Natural killer cell (primary cell): ENCODE results near the gene FUT1. TPM values are rescaled to one million over a fixed set of nuclear protein-coding genes. Genes with fewer than 3 reads are reported as not detected.

Source experiments
- ATAC-seq, 3 donors: fragments of 150-1000 bp in 2 of 3; fragments of 200-7000 bp in 1 of 3; cut with Tn5 transposase; 1 replicate in 1 of 3; 2 replicates in 2 of 3; pipeline ENCODE4 v1.10.0; 2021; ENCODE audit warnings: mild to moderate bottlenecking in 2 of 3, moderate library complexity in 2 of 3
- DNase-seq, 2 donors: peaks; one replicate each; pipeline versions ENCODE4 v3.0.0 to v3.0.0-alpha.2; 2013 to 2021; ENCODE audit warnings: mixed read lengths in 1 of 2
- H3K27ac ChIP-seq: one replicate; pipeline ENCODE4 v1.5.1; 2013; ENCODE audit warnings: mild to moderate bottlenecking, low read length
- H3K27me3 ChIP-seq: one replicate; pipeline ENCODE4 v1.6.1; 2013; ENCODE audit warnings: low read length; ENCODE audit not compliant: control insufficient read depth, insufficient read depth
- H3K36me3 ChIP-seq: one replicate; pipeline ENCODE4 v1.6.1; 2013; ENCODE audit warnings: low read length; ENCODE audit not compliant: control insufficient read depth, insufficient read depth
- H3K4me1 ChIP-seq: one replicate; pipeline ENCODE4 v1.6.1; 2013; ENCODE audit warnings: low read length; ENCODE audit not compliant: control insufficient read depth, insufficient read depth
- H3K4me3 ChIP-seq: one replicate; pipeline ENCODE4 v1.5.1; 2013; ENCODE audit warnings: low read length
- H3K9me3 ChIP-seq: one replicate; pipeline ENCODE4 v1.6.1; 2013; ENCODE audit warnings: low read length; ENCODE audit not compliant: control insufficient read depth, insufficient read depth
- H3K27ac Mint-ChIP-seq, 2 donors: one replicate each; pipeline ENCODE4 v1.8.0; 2022; ENCODE audit warnings: mild to moderate bottlenecking in 2 of 2, mixed read lengths in 2 of 2, moderate library complexity in 1 of 2
- H3K27me3 Mint-ChIP-seq, 2 donors: one replicate each; pipeline ENCODE4 v1.8.0; 2022; ENCODE audit warnings: low read depth in 2 of 2, mixed read lengths in 2 of 2
- H3K36me3 Mint-ChIP-seq: one replicate; pipeline ENCODE4 v1.8.0; 2022; ENCODE audit warnings: mixed read lengths
- H3K4me1 Mint-ChIP-seq, 2 donors: one replicate each; pipeline ENCODE4 v1.8.0; 2022; ENCODE audit warnings: mixed read lengths in 2 of 2
- H3K4me3 Mint-ChIP-seq: one replicate; pipeline ENCODE4 v1.8.0; 2022; ENCODE audit warnings: mild to moderate bottlenecking, moderate library complexity, mixed read lengths
- H3K9me3 Mint-ChIP-seq, 2 donors: one replicate each; pipeline ENCODE4 v1.8.0; 2022; ENCODE audit warnings: mixed read lengths in 2 of 2
- WGBS: methylation state at CpG from one replicate; pipeline ENCODE4 v1.1.7; 2013; ENCODE audit warnings: missing lambda C conversion rate; ENCODE audit not compliant: insufficient coverage; 5-methylcytosine and 5-hydroxymethylcytosine counted together
- intact Hi-C: fragments of 100-400 bp; cut with micrococcal nuclease; formaldehyde crosslinking; loops from one replicate; pipeline ENCODE4 v1.14.2; 2022
- total RNA-seq, 4 donors: library from RNA; stranded (reverse); fragments of 120-200 nt in 1 of 4; gene quantifications; one replicate each; pipeline versions ENCODE4 v1.2.3 to v1.2.4, GENCODE V29; 2013 to 2022
- TF ChIP-seq, protein P1 (sequence below): fragments of 200-600 bp; IDR thresholded peaks from one replicate; pipeline ENCODE4 v1.8.0; 2022; ENCODE audit warnings: antibody characterized with exemption

Gene FUT1
- under 1 TPM in 1 of 3 donors, not detected in 2; 0.18 TPM for total RNA-seq
- total RNA-seq (2013) = 0.25 TPM

DNA sequence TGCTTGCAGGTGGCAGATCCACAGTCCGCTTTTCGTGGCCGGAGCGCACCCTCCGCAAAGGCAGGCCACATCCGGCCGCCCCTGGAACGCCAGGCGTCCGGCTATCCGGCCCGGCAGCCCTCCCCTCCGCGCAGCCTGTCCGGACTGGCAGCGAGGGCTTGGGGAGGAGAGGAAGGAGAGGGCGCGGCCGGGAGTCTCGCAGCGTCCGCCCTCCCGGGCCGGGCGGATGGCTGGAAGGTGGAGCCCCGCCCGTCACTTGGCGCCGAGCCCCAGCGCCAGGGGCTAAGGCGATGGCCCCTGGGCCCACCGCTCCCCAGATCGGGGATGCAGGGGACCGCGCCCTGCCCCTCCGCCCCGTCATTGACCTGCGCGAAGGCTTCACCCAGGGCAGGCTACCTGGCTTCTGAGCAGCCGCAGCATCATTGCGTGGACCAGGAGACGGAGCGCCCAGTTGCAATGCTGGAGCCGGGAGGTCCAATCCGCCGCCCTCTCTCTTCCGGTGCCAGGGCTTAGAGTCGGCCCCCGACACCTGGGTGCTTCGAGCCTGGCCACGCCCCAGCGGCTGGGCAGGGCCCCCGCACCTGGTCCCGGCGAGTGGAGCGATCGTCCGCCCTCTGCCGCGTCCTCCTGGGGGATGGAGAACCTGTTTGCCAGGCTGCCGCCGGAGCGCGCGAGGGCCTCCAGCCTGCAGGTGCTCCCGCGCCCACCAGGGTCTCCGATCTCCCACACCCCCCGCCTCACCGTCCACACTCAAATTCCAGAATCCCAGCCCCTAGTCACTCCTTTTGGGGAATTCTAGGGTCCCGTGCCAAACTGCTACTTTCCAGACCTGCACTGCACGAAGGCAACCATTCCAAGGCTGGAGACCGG, at the start of gene FUT1:
FUT1 (minus strand) TSS at position 146 of the 870 bp plus-strand sequence. CDS start 1,360 bp downstream, outside the sequence.
- Mint-ChIP-seq H3K9me3 (no peaks in the 10 kb centered on the region), H3K4me1 (peaks cover 12 to 15% of the 10 kb centered on the region in 2 donors), H3K27ac (no peak within 1 kb of the TSS), H3K4me3 (peak within 1 kb of the TSS; percentile 80), H3K36me3 (no peaks in the 10 kb centered on the region), H3K27me3 (peaks cover 9 to 28% of the 10 kb centered on the region in 2 donors)
- H3K4me3 ChIP-seq = peak within 1 kb of the TSS; percentile 20
- WGBS = 2% methylated on average over 73 of the region's 73 CpGs
- H3K4me1 ChIP-seq = peaks cover 21% of the 10 kb centered on the region
- H3K27ac ChIP-seq = no peak within 1 kb of the TSS
- TF ChIP-seq, protein P1, sequence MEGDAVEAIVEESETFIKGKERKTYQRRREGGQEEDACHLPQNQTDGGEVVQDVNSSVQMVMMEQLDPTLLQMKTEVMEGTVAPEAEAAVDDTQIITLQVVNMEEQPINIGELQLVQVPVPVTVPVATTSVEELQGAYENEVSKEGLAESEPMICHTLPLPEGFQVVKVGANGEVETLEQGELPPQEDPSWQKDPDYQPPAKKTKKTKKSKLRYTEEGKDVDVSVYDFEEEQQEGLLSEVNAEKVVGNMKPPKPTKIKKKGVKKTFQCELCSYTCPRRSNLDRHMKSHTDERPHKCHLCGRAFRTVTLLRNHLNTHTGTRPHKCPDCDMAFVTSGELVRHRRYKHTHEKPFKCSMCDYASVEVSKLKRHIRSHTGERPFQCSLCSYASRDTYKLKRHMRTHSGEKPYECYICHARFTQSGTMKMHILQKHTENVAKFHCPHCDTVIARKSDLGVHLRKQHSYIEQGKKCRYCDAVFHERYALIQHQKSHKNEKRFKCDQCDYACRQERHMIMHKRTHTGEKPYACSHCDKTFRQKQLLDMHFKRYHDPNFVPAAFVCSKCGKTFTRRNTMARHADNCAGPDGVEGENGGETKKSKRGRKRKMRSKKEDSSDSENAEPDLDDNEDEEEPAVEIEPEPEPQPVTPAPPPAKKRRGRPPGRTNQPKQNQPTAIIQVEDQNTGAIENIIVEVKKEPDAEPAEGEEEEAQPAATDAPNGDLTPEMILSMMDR = no peak
- peaks cover 16% of the 10 kb centered on the region for H3K27me3 ChIP-seq
- H3K9me3 ChIP-seq = no peaks in the 10 kb centered on the region
- no peaks in the 10 kb centered on the region for H3K36me3 ChIP-seq
- ATAC-seq (peak; percentile 9 to 61 (median 58)), DNase-seq (peak in 1 of 2 donors; percentile 54)
- intact Hi-C loops = no loop called here

DNA sequence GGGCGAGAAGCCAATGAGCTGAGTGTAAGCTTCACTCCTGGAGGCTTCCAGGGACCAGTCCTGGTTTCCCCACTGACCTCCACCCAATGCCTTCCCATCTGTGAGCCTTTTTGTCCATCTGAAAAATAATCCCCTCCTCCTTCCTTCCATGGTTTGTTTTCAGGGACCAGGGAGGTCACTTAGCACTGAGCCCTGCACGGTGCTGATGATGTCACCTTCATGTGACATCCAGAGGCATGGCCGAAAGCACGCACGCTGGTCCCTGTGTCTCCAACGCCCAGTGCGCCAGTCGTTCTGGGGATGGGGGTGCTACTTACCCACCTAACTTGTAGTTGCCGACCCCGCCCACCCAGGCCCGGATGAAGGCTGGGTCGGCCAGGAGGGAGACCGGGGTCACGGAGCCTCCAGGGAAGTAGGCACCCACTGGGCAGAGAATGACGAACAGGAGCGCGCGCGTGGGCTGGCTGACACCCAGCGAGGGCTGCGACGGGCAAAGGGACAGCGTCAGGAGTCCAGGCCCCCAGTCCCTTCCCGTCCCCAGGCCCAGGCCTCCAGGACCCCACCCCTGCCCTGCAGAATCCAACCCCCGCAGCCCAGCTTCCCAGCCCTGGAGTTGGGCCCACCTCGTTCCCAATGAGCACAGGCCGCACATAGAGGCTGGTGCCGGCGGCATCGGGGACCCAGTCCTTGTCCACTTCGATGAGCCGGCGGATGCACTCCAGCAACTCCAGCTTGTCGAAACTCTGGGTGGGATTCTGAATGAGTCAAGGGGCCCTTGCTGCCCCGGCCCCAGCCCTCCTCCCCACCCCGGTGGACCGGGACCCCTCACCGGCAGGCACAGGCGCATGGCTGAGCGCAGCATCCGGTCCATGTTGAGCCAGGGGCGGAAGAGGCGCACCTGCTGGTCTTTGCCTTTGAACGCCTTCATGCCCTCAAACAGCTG, 47.2 kb upstream of the FUT1 start:
- TF ChIP-seq, protein P1 = no peak
- H3K27ac Mint-ChIP-seq = no peak overlapping the region
- H3K4me1 Mint-ChIP-seq = peaks cover 10 to 11% of the 10 kb centered on the region in 2 donors
- 97% methylated on average over 43 of the region's 44 CpGs for WGBS
- H3K4me3 Mint-ChIP-seq = no peak overlapping the region
- ATAC-seq (no peak), DNase-seq (no peak)
- H3K9me3 Mint-ChIP-seq = no peaks in the 10 kb centered on the region
- intact Hi-C loops = no loop called here
- H3K4me1 ChIP-seq = peaks cover 9% of the 10 kb centered on the region
- H3K27me3 ChIP-seq = no peaks in the 10 kb centered on the region
- H3K9me3 ChIP-seq = no peaks in the 10 kb centered on the region
- no peak overlapping the region for H3K4me3 ChIP-seq
- H3K36me3 Mint-ChIP-seq = no peaks in the 10 kb centered on the region
- no peaks in the 10 kb centered on the region for H3K36me3 ChIP-seq
- no peak overlapping the region for H3K27ac ChIP-seq
- H3K27me3 Mint-ChIP-seq = no peaks in the 10 kb centered on the region

DNA sequence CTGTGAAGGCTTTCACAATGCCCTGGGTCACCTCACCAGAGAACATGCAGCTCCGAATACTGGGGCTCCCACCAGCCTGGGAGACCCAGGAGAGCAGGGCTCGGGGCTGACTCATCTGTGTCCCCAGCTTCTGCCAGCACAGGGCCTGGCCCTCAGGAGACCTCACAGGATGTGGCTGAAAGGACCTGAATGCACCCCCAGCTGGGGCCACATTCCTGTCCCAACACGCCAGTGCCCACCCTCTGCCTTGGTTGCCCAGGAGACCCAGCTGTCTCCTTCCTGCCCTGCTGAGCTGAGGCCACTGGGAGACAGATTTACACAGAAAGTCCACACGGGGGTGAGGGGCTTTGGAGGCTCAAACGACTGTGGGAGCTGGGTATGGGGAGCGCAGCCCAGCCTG, 46.5 kb upstream of the FUT1 start:
- H3K9me3 ChIP-seq = no peaks in the 10 kb centered on the region
- TF ChIP-seq, protein P1 = no peak
- no peaks in the 10 kb centered on the region for H3K36me3 ChIP-seq
- H3K9me3 Mint-ChIP-seq = no peaks in the 10 kb centered on the region
- H3K27me3 Mint-ChIP-seq = no peaks in the 10 kb centered on the region
- peaks cover 13 to 14% of the 10 kb centered on the region in 2 donors for H3K4me1 Mint-ChIP-seq
- intact Hi-C loops = no loop called here
- no peak overlapping the region for H3K27ac Mint-ChIP-seq
- no peak overlapping the region for H3K27ac ChIP-seq
- ATAC-seq = no peak
- H3K36me3 Mint-ChIP-seq = no peaks in the 10 kb centered on the region
- H3K4me3 ChIP-seq = no peak overlapping the region
- H3K27me3 ChIP-seq = no peaks in the 10 kb centered on the region
- peaks cover 12% of the 10 kb centered on the region for H3K4me1 ChIP-seq
- DNase-seq = no peak
- H3K4me3 Mint-ChIP-seq = no peak overlapping the region
- 67% methylated on average over 6 of the region's 6 CpGs for WGBS
